Measurements from ENCODE around the gene TPM2.

TPM2 gene

GRCh38 chr9:35690294-35690613, 529 bp upstream of the TPM2 start:
- no peak for TF ChIP-seq SPI1 (IDR thresholded peaks at IDR 0.05; ENCODE audit: low read depth, low read length)
- TF ChIP-seq POLR2A (IDR thresholded peaks at IDR 0.05; ENCODE audit: low read depth, low read length): no peak
- no peak for TF ChIP-seq TAF1 (IDR thresholded peaks at IDR 0.05; ENCODE audit: low read depth, low read length)
- no peak for DNase-seq (ENCODE audit: insufficient read length, low spot score)
- peak; percentile 63 for FAIRE-seq

GRCh38 chr9:35688558-35689541, 875 bp downstream of the TPM2 start:
- FAIRE-seq (no peak), DNase-seq (ENCODE audit: insufficient read length, low spot score) (no peak)
- TF ChIP-seq POU2F2 (IDR thresholded peaks at IDR 0.05; ENCODE audit: low read depth, low read length) (no peak), POLR2A (IDR thresholded peaks at IDR 0.05; ENCODE audit: low read depth, low read length) (no peak), TAF1 (IDR thresholded peaks at IDR 0.05; ENCODE audit: low read depth, low read length) (no peak)

- FAIRE-seq: no peak
- no peak for DNase-seq (ENCODE audit: insufficient read length, low spot score)
- TF ChIP-seq POU2F2 (IDR thresholded peaks at IDR 0.05; ENCODE audit: low read depth, low read length): no peak
- no peak for TF ChIP-seq TAF1 (IDR thresholded peaks at IDR 0.05; ENCODE audit: low read depth, low read length)
- no peak for TF ChIP-seq SPI1 (IDR thresholded peaks at IDR 0.05; ENCODE audit: low read depth, low read length)
- TF ChIP-seq PAX5 (IDR thresholded peaks at IDR 0.05; ENCODE audit: insufficient read depth, low read length, severe bottlenecking): no peak
- TF ChIP-seq POLR2A (IDR thresholded peaks at IDR 0.05; ENCODE audit: low read depth, low read length): no peak
- no peak for TF ChIP-seq POLR2AphosphoS5 (IDR thresholded peaks at IDR 0.05; ENCODE audit: low read depth, low read length)
These were observed 1.7 kb downstream of the TPM2 start for GRCh38 chr9:35687972-35688557.

DNA sequence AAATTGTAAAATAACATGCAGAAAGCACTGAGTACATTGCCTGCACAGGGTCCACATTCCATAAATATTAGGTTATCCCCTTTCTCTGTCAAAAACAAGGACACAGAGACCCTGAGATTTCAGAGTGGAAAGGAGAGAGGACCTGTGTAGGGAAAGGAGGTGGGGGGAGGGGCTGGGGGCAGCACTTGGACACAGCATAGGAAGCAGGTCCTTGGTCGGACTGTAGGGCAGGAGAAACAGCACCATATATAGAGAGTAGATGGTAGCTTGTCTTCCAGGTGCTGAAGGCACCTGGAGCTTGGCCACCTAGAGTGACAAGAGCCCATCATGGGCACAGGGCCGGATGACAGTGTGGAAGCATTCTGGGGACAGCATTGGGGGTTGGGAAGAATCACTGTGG, 2.4 kb downstream of the TPM2 start:
- TF ChIP-seq POU2F2 (IDR thresholded peaks at IDR 0.05; ENCODE audit: low read depth, low read length) (no peak), PAX5 (IDR thresholded peaks at IDR 0.05; ENCODE audit: insufficient read depth, low read length, severe bottlenecking) (no peak), POLR2AphosphoS5 (IDR thresholded peaks at IDR 0.05; ENCODE audit: low read depth, low read length) (no peak), SPI1 (IDR thresholded peaks at IDR 0.05; ENCODE audit: low read depth, low read length) (no peak), POLR2A (IDR thresholded peaks at IDR 0.05; ENCODE audit: low read depth, low read length) (no peak), TAF1 (IDR thresholded peaks at IDR 0.05; ENCODE audit: low read depth, low read length) (no peak)
- no peak for DNase-seq (ENCODE audit: insufficient read length, low spot score)

DNA sequence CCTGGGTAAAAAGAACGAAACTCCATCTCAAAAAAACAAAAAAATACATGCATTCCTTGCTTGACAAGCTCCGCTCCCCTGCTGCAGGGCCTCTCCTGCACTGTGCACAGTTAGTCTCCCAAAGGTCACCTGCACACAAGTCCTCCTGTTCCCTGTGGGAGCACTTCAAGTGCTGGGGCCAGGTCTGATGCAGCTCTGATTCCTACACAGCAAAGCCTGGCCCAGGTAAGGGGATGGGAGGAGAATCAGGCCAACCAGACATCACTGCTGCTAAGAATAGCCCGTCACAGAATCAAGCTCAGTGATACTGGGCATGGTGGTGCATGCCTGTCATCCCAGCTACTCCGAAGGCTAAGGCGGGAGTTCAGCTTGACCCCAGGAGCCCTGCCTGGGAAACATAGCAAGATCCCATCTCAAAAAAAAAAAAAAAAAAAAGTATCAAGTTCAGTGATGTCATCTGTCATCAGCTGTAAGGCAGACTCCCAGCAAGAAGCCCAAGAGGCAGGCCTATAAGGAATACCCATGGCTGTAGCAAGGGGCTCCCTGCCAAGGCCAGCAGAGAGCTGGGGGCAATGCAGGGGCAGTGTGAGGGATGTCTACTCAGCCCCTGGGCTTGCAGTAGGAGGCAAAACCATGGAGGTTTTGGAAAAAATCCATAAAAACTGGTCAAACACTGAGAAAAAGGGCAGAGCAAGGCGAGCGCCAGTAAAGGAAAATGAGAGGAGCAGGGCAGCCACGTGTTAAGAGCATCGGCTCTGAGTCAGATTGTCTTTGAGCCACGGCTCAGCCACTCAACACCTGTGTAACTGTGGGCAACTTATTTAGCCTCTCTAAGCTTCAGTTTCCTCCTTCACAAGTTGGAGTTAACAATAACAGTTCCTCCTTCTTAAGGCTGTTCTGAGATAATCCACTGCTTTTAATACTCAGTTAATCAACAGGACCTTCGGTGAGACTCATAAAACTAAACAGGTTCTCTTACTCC, 3.2 kb downstream of the TPM2 start:
- DNase-seq (ENCODE audit: insufficient read length, low spot score) (no peak), FAIRE-seq (peak; percentile 76)
- TF ChIP-seq SPI1 (IDR thresholded peaks at IDR 0.05; ENCODE audit: low read depth, low read length): no peak
- no peak for TF ChIP-seq POLR2A (IDR thresholded peaks at IDR 0.05; ENCODE audit: low read depth, low read length)
- no peak for TF ChIP-seq PAX5 (IDR thresholded peaks at IDR 0.05; ENCODE audit: insufficient read depth, low read length, severe bottlenecking)
- no peak for TF ChIP-seq POU2F2 (IDR thresholded peaks at IDR 0.05; ENCODE audit: low read depth, low read length)
- TF ChIP-seq POLR2AphosphoS5 (IDR thresholded peaks at IDR 0.05; ENCODE audit: low read depth, low read length): no peak
- TF ChIP-seq TAF1 (IDR thresholded peaks at IDR 0.05; ENCODE audit: low read depth, low read length): no peak

More for the DNA sequence above, 2.4 kb downstream of the TPM2 start:
- FAIRE-seq: no peak

DNA sequence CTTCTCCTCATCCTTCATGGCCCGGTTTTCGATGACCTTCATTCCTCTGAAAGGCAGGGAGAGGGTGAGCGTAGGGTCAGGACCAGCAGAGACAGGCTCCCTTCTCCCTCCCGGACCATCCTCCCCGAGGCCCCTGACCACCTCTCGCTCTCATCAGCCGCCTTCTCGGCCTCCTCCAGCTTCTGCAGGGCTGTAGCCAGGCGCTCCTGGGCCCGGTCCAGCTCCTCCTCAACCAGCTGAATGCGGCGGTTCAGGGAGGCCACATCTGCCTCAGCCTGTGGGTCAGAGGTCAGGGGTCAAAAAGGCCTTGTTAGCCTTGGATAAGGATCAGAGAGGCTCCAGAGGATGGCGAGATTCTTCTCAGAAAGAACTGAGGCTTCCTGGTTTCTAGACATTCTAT, 4.2 kb downstream of the TPM2 start:
- FAIRE-seq (no peak), DNase-seq (ENCODE audit: insufficient read length, low spot score) (no peak)
- TF ChIP-seq TAF1 (IDR thresholded peaks at IDR 0.05; ENCODE audit: low read depth, low read length) (no peak), SPI1 (IDR thresholded peaks at IDR 0.05; ENCODE audit: low read depth, low read length) (no peak), POLR2AphosphoS5 (IDR thresholded peaks at IDR 0.05; ENCODE audit: low read depth, low read length) (no peak), PAX5 (IDR thresholded peaks at IDR 0.05; ENCODE audit: insufficient read depth, low read length, severe bottlenecking) (no peak), POLR2A (IDR thresholded peaks at IDR 0.05; ENCODE audit: low read depth, low read length) (no peak), POU2F2 (IDR thresholded peaks at IDR 0.05; ENCODE audit: low read depth, low read length) (no peak)

DNA sequence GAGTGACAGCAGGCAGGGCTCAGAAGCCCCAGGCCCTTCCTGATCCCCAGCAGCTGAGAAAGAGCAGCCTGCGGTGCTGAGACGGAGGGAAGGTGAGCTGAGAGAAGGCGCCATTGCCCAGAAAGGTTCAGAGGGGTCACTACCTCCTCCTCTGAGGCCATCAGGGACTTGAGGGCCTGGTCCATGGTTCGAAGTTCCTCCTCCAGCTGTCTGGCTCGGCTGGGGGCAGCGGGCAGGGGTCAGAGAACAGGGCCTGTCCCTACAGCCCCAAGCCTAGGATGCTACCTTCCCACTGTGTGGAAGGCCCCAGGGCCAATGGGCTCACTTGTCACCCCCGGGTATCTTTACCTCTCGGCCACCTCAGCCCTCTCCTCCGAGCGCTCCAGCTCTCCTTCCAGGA, 4.8 kb downstream of the TPM2 start:
- TF ChIP-seq POLR2A (IDR thresholded peaks at IDR 0.05; ENCODE audit: low read depth, low read length): no peak
- no peak for TF ChIP-seq PAX5 (IDR thresholded peaks at IDR 0.05; ENCODE audit: insufficient read depth, low read length, severe bottlenecking)
- no peak for TF ChIP-seq POU2F2 (IDR thresholded peaks at IDR 0.05; ENCODE audit: low read depth, low read length)
- no peak for TF ChIP-seq SPI1 (IDR thresholded peaks at IDR 0.05; ENCODE audit: low read depth, low read length)
- no peak for TF ChIP-seq POLR2AphosphoS5 (IDR thresholded peaks at IDR 0.05; ENCODE audit: low read depth, low read length)
- TF ChIP-seq TAF1 (IDR thresholded peaks at IDR 0.05; ENCODE audit: low read depth, low read length): no peak
- FAIRE-seq (no peak), DNase-seq (ENCODE audit: insufficient read length, low spot score) (no peak)

GRCh38 chr9:35683323-35683722, 6.4 kb downstream of the TPM2 start:
- TF ChIP-seq PAX5 (IDR thresholded peaks at IDR 0.05; ENCODE audit: insufficient read depth, low read length, severe bottlenecking) (no peak), TAF1 (IDR thresholded peaks at IDR 0.05; ENCODE audit: low read depth, low read length) (no peak), POLR2AphosphoS5 (IDR thresholded peaks at IDR 0.05; ENCODE audit: low read depth, low read length) (no peak), POLR2A (IDR thresholded peaks at IDR 0.05; ENCODE audit: low read depth, low read length) (no peak), SPI1 (IDR thresholded peaks at IDR 0.05; ENCODE audit: low read depth, low read length) (no peak)
- no peak for FAIRE-seq
- DNase-seq (ENCODE audit: insufficient read length, low spot score): no peak
